Cortex of kidney (tissue), 1 donor: ENCODE data around the gene IRF3.

Source experiments
- DNase-seq: peaks from one replicate; lab custom pipeline; 2025; lab: John Stamatoyannopoulos, UW

IRF3 gene

GRCh38 chr19:49665351-49666119 lies at the start of gene IRF3, which contains the start of gene BCL2L12:
IRF3 (minus strand) TSS chr19:49665857; CDS start chr19:49664838, 1,019 bp downstream.
BCL2L12 (plus strand) TSS chr19:49665933; CDS start chr19:49666693, 760 bp downstream.
- no peak for DNase-seq

- no peak for DNase-seq
Observed at GRCh38 chr19:49713236-49713845, 47.7 kb upstream of the IRF3 start.

- no peak for DNase-seq
Observed at GRCh38 chr19:49712397-49712859, 46.8 kb upstream of the IRF3 start.

GRCh38 chr19:49710372-49710951 lies 44.8 kb upstream of the IRF3 start:
- DNase-seq, result no peak

- no peak for DNase-seq
Observed at GRCh38 chr19:49705919-49706318, 40.3 kb upstream of the IRF3 start.

GRCh38 chr19:49704888-49705642 lies 39.4 kb upstream of the IRF3 start:
- no peak for DNase-seq

- no peak for DNase-seq
Observed at GRCh38 chr19:49701271-49701786, 35.7 kb upstream of the IRF3 start.

GRCh38 chr19:49700563-49700962 lies 34.9 kb upstream of the IRF3 start:
- no peak for DNase-seq

- no peak for DNase-seq
Observed at GRCh38 chr19:49699364-49699763, 33.7 kb upstream of the IRF3 start.

- no peak for DNase-seq
Observed at GRCh38 chr19:49696865-49697264, 31.2 kb upstream of the IRF3 start.

GRCh38 chr19:49696115-49696514 lies 30.5 kb upstream of the IRF3 start:
- no peak for DNase-seq

- no peak for DNase-seq
Observed at GRCh38 chr19:49692147-49692506, 26.5 kb upstream of the IRF3 start.

GRCh38 chr19:49691243-49692146 lies 25.8 kb upstream of the IRF3 start:
- DNase-seq, result no peak

GRCh38 chr19:49690656-49691242 lies 25.1 kb upstream of the IRF3 start, which contains the start of gene CPT1C:
CPT1C (plus strand) TSS chr19:49691116; CDS start chr19:49692253, 1,137 bp downstream.
- no peak for DNase-seq

GRCh38 chr19:49690079-49690655 lies 24.5 kb upstream of the IRF3 start:
- no peak for DNase-seq

GRCh38 chr19:49689133-49690078 lies 23.7 kb upstream of the IRF3 start, which contains the start of gene ADM5:
ADM5 (plus strand) TSS chr19:49689594; CDS start chr19:49689838, 244 bp downstream.
- no peak for DNase-seq

- no peak for DNase-seq
Observed at GRCh38 chr19:49688531-49689132, 23.0 kb upstream of the IRF3 start.

GRCh38 chr19:49687566-49688316 lies 22.1 kb upstream of the IRF3 start:
- no peak for DNase-seq
